Measurements from ENCODE around the gene MKNK1.

The MKNK1 gene

DNA sequence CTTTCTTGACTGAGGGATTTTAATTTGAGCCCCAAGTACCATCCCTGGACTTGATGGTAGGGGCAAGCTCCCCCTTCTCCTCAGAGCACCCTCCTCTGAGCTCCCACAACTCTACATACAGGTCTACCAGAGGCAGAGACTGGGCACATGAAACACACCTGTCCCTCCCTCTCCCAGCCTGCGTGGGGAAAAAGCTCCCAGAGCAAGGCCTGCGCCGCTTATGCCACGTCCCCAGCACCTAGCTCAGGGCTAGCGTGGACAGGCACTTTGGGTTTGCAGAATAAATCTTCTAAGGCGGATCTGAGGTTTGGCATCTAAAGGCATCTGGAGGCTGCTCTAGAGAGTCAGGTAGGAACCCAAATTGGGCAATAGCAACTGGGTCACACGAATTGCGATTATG, 45.1 kb downstream of the MKNK1 start:
- no peak for FAIRE-seq
- DNase-seq (ENCODE audit: insufficient read length, low spot score) = no peak
- TF ChIP-seq, protein P1, sequence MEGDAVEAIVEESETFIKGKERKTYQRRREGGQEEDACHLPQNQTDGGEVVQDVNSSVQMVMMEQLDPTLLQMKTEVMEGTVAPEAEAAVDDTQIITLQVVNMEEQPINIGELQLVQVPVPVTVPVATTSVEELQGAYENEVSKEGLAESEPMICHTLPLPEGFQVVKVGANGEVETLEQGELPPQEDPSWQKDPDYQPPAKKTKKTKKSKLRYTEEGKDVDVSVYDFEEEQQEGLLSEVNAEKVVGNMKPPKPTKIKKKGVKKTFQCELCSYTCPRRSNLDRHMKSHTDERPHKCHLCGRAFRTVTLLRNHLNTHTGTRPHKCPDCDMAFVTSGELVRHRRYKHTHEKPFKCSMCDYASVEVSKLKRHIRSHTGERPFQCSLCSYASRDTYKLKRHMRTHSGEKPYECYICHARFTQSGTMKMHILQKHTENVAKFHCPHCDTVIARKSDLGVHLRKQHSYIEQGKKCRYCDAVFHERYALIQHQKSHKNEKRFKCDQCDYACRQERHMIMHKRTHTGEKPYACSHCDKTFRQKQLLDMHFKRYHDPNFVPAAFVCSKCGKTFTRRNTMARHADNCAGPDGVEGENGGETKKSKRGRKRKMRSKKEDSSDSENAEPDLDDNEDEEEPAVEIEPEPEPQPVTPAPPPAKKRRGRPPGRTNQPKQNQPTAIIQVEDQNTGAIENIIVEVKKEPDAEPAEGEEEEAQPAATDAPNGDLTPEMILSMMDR (IDR thresholded peaks at IDR 0.05; ENCODE audit: insufficient read depth, missing control alignments) = no peak

DNA sequence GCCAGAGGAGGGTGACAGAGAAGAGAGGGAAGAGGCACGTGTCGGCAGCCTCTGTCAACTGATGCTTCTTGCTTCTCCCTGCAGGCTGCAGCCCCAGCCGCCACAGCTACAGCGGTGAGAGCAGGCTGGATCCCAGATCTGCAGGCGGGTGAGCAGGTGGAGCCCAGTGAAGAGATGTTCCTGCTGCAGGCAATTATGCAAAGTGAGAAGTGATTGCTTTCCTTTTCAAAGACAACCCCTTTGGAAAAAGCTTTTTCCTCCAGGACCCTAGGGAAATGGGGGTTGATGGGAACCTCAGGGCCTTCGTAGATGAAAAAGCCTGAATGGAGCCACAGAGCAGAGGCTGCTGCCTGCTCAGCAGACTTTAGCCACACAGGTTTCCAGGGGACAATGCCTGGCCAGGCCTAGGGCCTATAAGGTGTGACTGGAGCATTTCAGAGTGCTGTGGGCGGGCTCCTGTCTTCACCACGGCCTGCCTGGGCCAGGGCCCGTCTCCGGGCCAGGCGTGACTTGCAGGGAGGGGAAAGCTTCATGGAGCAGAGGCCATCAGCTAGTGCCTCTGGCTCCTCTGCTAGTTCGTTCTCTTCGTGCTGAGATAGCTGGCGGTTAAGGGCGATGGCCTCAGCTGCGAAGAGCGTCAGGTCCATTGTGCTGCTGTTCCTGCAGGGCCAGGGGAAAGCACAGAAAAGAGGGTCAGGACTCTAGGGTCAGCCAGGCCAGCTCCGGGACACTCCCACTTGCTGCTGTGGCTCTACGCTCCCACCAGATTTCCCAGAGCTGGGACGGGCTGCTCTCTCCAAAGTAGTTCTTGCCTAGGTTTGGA, 45.7 kb downstream of the MKNK1 start:
- TF ChIP-seq, protein P1 (IDR thresholded peaks at IDR 0.05; ENCODE audit: insufficient read depth, missing control alignments) = no peak
- no peak for DNase-seq (ENCODE audit: insufficient read length, low spot score)
- no peak for FAIRE-seq

DNA sequence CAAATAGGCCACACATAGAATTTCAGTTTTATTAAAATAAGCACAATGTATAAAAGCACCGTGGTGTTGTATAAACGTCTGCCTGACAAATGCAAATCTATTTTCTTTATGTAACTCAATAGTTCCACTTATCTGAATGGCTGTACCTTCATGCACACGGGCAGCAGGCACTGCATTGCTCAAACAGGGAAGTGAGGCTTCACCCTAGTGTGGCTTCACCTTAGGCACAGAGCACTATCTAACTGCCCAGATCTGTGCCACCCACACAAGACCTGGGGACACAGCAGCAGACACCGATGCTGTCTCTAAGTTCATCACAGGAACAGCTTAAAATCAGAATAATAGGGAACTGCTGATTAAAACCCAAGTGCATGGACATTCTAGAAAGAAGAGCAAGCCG, 46.7 kb downstream of the MKNK1 start:
- TF ChIP-seq, protein P1 (IDR thresholded peaks at IDR 0.05; ENCODE audit: insufficient read depth, missing control alignments) = no peak
- FAIRE-seq (no peak), DNase-seq (ENCODE audit: insufficient read length, low spot score) (no peak)

DNA sequence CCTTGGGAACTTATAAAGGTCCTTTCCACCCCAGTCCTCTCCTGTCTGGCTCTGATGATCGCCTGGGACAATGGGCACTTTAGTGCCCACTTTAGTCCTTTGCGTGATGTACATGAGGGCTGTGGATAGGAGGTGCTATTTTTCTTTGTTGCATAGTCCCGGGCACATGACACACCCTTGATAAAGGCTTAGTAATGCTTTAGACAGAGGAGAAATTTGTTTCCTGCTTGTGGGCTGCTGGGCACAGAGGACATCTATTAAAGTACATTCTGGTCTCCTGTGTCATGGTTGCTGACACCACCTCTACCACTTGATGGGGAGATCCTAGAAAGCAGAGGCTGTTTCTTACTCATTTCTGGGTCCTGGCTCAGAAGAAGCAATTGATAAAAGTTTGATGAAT, 47.2 kb downstream of the MKNK1 start:
- FAIRE-seq (no peak), DNase-seq (ENCODE audit: insufficient read length, low spot score) (no peak)
- TF ChIP-seq, protein P1 (IDR thresholded peaks at IDR 0.05; ENCODE audit: insufficient read depth, missing control alignments) = no peak

DNA sequence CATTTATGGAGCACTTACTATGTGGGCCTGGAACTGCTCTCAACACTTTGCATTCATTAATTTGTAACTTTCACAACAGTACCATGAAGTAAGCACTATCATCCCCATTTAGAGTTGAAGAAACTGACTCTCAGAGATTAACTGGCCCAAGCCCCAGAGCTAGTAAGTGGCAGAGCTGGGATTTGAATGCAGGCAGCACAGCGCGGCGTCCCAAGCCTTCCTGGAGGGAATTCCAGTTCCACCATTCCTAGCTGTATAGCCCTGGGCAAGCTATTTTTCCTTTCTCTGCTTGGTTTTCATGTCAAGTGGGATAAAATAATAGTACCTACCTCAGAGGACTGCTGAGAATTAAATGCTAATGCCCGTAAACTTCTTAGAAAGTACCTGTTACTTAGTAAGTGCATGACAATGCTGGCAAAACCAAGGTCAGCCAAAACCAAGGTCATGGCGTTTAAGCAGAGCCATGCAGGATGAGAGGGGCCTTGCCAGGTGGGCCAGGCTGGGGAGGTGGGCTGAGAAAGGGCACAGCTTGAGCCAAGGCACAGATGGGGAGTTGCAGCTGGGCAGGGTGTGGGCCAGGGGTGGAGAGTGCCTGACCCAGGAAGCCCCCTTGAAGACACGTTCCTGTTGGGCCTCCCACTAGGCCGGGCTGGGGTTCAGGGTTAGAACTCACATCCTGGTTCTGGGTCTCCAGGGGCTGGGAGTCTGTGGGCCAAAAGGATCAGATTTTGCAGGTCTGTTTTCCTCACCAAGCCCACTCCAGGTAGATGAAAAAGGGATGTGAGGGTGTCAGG, 48.0 kb downstream of the MKNK1 start:
- no peak for DNase-seq (ENCODE audit: insufficient read length, low spot score)
- no peak for FAIRE-seq
- TF ChIP-seq, protein P1 (IDR thresholded peaks at IDR 0.05; ENCODE audit: insufficient read depth, missing control alignments) = no peak

DNA sequence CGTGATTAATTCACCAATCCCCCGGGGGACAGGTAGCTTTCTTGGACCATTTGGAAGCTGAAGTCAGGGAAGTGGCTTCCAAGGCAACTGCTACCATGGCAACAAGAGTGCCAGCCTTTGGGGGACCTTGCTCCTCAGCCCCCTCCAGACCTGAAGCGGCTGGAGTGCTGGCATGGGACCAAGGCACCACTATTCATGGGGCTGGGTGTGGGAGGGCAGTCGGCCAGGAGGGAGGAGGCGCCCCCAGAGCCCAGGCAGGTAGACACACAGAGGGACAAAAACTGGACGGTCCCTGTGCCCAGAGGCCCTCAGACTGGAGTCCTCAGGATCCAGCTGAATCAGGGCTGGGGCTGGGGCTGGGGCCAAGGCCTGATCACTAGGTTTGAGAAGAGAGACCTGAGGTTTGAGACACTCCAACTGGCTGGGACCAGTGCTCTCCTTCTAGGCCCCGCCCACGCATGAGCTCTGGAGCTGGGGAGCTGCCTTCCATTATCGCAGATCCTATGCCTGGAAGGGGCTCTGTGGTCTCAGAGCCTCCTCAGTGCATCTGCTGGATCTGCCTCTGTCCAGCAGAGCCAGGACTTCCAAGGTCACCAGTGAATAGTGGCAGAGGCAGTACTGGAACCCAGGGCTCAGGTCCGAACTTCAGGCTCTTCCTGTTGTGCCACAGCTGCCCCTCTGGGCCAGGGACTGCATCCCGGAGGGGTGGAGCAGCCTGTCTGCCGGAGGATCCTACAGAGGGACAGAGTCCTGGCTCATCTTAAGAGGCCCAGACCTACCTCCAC, 49.3 kb downstream of the MKNK1 start:
- no peak for FAIRE-seq
- TF ChIP-seq, protein P1 (IDR thresholded peaks at IDR 0.05; ENCODE audit: insufficient read depth, missing control alignments) = no peak
- no peak for DNase-seq (ENCODE audit: insufficient read length, low spot score)
